Coronary artery (tissue), 2 donors: ENCODE results near the gene TRAPPC3L.
A peak's percentile ranks its signal among the peaks of the same experiment; 100 is the strongest.

ENCODE experiments used
- DNase-seq: peaks from one replicate; pipeline ENCODE4 v3.0.0-alpha.2; 2017; ENCODE audit warnings: low spot score
- H3K27ac ChIP-seq, 2 donors: fragments of 200-600 bp; sonication (generic); one replicate each; pipeline ENCODE4 v1.5.1; 2016 to 2019
- H3K4me3 ChIP-seq: fragments of 200-600 bp; sonication (generic); 2 replicates; pipeline ENCODE4 v1.5.1; 2016; ENCODE audit warnings: mild to moderate bottlenecking, moderate library complexity
- CTCF ChIP-seq: fragments of 200-600 bp; sonication (generic); IDR thresholded peaks from one replicate; pipeline ENCODE4 v1.5.1; 2019; ENCODE audit warnings: antibody characterized with exemption

The TRAPPC3L gene

GRCh38 chr6:116518621-116519368 is 26.7 kb downstream of the TRAPPC3L start:
- no peak for DNase-seq
- H3K27ac ChIP-seq = no peak overlapping the region
- TF ChIP-seq CTCF = no peak
- H3K4me3 ChIP-seq = no peak overlapping the region

- Histone ChIP-seq H3K4me3 (no peak overlapping the region), H3K27ac (no peak overlapping the region)
- TF ChIP-seq CTCF = no peak
- no peak for DNase-seq
Measured at GRCh38 chr6:116515141-116515540, 30.3 kb downstream of the TRAPPC3L start.

- DNase-seq = no peak
- no peak for TF ChIP-seq CTCF
- Histone ChIP-seq H3K4me3 (peak overlapping the region; percentile 72), H3K27ac (no peak overlapping the region)
Measured at GRCh38 chr6:116514111-116514510, 31.4 kb downstream of the TRAPPC3L start.

- DNase-seq = no peak
- Histone ChIP-seq H3K27ac (peak overlapping the region; percentile 77 to 89), H3K4me3 (peak overlapping the region; percentile 72)
- TF ChIP-seq CTCF = no peak
Measured at GRCh38 chr6:116513224-116513875, 32.1 kb downstream of the TRAPPC3L start.

- H3K27ac ChIP-seq = peak overlapping the region; percentile 77 to 89
- no peak for TF ChIP-seq CTCF
- H3K4me3 ChIP-seq = peak overlapping the region; percentile 72
Measured at GRCh38 chr6:116512734-116513133, 32.8 kb downstream of the TRAPPC3L start.

GRCh38 chr6:116512111-116512559 is 33.3 kb downstream of the TRAPPC3L start:
- DNase-seq = no peak
- Histone ChIP-seq H3K27ac (peak overlapping the region; percentile 77 to 89), H3K4me3 (peak overlapping the region; percentile 72)
- no peak for TF ChIP-seq CTCF

More at GRCh38 chr6:116512734-116513133, 32.8 kb downstream of the TRAPPC3L start:
- DNase-seq = no peak
